D721Med (cell line): Measurements from ENCODE around the gene TEX11.
A peak's percentile ranks its signal among the peaks of the same experiment; 100 is the strongest.
"Not testable (repeated sequence)": the region's sequence is repeated elsewhere in the genome, so short reads cannot be mapped to it uniquely, and the experiment has no call there.

Experiments
- DNase-seq: peaks from one replicate; pipeline ENCODE4 v3.0.0; 2011; ENCODE audit warnings: low spot score; ENCODE audit not compliant: insufficient read length
- FAIRE-seq: peaks from 2 replicates; lab custom pipeline; 2011; peaks lifted over from hg19 to GRCh38; lab: Jason Lieb, UNC
- TF ChIP-seq, protein P1 (sequence below): IDR thresholded peaks from 2 replicates; pipeline ENCODE4 v1.5.1; 2012; ENCODE audit warnings: mild to moderate bottlenecking, control low read depth; ENCODE audit not compliant: insufficient read depth; ENCODE audit errors: missing control alignments

The TEX11 gene

DNA sequence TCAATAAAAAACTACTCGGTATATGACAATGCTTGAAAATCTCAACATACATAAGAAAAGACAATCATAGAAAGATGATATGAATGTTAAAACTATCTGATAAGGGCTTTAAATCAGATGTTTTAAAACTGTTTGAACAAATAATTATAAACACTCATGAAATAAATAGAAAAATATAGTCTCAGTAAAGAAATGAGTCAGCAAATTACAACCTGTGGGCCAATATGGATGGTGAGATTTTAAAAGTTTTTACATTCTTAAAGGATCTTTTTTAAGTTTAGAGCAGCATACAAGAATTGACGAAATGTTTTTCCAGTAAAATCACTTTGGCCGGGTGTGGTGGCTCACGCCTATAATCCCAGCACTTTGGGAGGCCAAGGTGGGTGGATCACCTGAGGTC is 83.1 kb downstream of the TEX11 start:
- TF ChIP-seq, protein P1, sequence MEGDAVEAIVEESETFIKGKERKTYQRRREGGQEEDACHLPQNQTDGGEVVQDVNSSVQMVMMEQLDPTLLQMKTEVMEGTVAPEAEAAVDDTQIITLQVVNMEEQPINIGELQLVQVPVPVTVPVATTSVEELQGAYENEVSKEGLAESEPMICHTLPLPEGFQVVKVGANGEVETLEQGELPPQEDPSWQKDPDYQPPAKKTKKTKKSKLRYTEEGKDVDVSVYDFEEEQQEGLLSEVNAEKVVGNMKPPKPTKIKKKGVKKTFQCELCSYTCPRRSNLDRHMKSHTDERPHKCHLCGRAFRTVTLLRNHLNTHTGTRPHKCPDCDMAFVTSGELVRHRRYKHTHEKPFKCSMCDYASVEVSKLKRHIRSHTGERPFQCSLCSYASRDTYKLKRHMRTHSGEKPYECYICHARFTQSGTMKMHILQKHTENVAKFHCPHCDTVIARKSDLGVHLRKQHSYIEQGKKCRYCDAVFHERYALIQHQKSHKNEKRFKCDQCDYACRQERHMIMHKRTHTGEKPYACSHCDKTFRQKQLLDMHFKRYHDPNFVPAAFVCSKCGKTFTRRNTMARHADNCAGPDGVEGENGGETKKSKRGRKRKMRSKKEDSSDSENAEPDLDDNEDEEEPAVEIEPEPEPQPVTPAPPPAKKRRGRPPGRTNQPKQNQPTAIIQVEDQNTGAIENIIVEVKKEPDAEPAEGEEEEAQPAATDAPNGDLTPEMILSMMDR, result no peak
- DNase-seq (no peak), FAIRE-seq (no peak)

DNA sequence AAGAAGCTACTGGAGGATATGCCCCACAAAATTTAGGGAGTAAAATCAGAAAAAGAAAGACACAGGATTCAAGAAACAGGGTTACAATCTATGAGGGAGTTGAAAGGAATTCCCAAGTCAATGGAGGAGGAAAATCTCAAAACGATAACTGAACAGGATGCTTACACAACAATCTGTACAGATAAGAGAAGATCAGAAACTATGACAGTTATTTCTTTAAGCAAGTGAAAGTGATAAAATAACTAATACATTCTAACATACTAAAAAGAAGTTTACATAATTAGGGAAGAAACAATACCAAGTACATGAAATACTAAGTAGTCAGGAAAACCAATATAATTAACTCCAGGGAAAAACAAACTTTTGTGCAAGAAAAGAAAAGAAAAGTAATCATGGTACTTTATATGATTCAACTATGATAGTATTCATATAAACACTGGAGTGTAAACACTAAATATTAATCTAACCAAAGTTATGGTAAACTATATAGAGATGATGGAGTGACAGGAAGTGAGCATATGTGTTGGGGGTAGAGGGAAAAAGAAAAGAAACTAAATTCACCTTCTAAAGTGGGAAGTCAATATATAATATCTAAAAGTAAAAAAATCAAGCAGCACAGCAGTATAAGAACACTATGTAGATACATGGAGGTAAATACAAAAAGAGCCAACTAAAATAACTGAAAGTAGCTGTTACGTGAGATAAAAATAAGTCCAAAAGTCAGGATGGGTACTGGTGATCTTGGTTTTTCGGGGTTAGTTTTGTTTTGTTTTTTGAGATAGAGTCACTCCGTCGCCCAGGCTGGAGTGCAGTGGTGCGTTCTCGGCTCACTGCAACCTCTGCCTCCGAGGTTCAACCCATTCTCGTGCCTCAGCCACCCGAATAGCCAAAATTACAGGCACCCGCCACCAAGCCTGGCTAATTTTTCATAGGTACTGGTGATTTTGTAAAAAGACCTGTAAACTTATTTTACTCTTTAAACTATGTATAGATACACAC is 99.3 kb downstream of the TEX11 start:
- FAIRE-seq (no peak), DNase-seq (no peak)
- TF ChIP-seq, protein P1, result no peak

DNA sequence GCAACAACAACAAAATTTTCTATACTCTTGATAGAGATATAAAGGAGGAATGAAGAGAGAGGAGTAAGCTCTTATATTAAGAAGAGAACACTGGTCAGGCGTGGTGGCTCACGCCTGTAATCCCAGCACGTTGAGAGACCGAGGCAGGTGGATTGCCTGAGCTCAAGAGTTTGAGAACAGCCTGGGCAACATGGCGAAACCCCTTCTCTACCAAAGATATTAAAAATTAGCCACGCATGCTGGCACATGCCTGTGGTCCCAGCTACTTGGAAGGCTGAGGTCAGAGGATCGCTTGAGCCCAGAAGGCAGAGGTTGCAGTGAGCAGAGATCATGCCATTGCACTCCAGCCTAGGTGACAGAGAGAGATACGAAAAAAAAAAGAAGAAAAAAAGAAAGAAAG is 102.4 kb downstream of the TEX11 start:
- DNase-seq, result no peak
- TF ChIP-seq, protein P1, result no peak
- FAIRE-seq, result no peak

DNA sequence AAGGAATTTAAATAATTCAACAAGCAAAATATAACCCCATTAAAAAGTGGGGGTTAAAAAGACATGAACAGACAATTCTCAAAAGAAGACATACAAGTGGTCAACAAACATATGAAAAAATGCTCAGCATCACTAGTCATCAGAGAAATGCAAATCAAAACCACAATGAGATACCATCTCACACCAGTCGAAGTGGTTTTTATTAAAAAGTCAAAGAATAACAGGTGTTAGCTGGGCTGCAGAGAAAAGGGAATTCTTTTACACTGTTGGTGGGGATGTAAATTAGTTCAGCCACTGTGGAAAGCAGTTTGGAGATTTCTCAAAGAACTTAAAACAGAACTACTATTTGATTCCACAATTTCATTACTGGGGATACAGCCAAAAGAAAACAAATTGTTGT is 111.8 kb downstream of the TEX11 start:
- FAIRE-seq, DNase-seq: not testable (repeated sequence)

DNA sequence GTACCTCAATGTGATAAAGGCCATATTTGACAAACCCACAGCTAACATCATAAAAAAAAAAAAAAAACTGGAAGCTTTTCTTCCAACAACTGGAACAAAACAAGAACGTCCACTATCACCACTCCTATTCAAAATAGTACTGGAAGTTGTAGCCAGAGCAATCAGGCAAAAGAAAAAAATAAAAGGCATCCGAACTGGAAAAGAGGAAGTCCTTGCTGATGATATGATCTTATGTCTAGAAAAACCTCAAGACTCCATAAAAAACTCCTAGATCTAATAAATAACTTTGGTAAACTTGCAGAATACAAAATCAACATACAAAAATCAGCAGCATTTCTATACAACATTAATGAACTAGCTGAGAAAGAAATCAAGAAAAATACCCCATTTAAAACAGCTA is 134.3 kb downstream of the TEX11 start:
- no peak for FAIRE-seq

DNA sequence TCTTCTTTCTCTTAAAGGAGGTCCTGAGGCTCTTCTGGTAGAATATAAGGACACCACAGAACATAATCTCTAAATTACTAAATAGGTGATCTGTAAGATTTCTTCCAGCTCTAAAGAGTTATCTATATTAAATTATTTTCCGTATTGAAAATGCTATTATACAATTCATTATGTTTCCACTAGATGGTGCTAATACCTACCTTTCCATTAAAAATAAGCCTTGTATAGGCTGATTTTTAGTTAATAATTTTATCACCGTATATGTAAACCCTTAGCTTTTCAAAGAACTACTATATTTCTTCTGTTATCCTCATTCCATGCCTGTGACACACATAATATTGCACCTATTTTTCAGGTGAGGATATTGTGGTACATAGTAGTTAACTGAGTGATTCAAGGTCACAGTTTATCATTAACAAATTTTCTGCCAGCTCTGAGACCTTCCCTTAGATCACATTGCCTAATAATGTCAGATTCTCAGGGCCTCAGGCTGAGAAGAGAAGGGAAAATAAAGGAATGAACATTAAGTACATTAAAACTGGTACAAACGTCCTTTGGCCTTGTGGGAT is 138.8 kb downstream of the TEX11 start:
- FAIRE-seq, result peak; percentile 94
- TF ChIP-seq, protein P1, result peak; percentile 33
- DNase-seq, result no peak

More for the DNA sequence above, 134.3 kb downstream of the TEX11 start:
- no peak for DNase-seq
- TF ChIP-seq, protein P1, result no peak

DNA sequence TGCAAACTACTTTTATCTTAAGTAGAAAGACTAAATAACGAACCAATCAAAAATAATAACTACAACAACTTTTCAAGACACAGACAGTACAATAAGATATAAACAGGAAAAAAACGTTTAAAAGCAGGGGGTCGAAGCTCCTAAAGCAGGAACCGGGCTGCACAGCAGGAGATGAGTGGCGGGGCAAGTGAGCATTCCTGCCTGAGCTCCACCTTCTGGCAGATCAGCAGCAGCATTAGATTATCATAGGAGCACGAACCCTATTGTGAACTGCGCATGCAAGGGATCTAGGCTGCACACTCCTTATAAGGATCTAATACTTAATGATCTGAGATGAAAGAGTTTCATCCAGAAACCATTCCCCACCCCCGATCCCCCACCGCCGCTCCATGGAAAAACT is 146.2 kb downstream of the TEX11 start:
- DNase-seq, result no peak
- TF ChIP-seq, protein P1, result no peak

More for the DNA sequence above, 146.2 kb downstream of the TEX11 start:
- FAIRE-seq, result no peak
